BLaER1 treated with 17β-estradiol and CSF1 and Interleukin-3, amounts not matched to agents 10 nM and 100 nM (cell line): ENCODE measurements around the gene TOP2A.
"Not testable (repeated sequence)": the region's sequence is repeated elsewhere in the genome, so short reads cannot be mapped to it uniquely, and the experiment has no call there.

ENCODE experiments used
- H3K27ac ChIP-seq, 11 experiments: shearing (Covaris generic); formaldehyde crosslinking; 2 replicates each; pipeline ENCODE4 v1.8.1; 2022
- H3K27me3 ChIP-seq, 11 experiments: shearing (Covaris generic); formaldehyde crosslinking; 2 replicates each; pipeline ENCODE4 v1.8.1; 2022
- H3K36me3 ChIP-seq, 11 experiments: shearing (Covaris generic); formaldehyde crosslinking; 2 replicates each; pipeline ENCODE4 v1.8.1; 2022
- H3K4me1 ChIP-seq, 10 experiments: shearing (Covaris generic); formaldehyde crosslinking; 2 replicates each; pipeline ENCODE4 v1.8.1; 2022
- H3K4me2 ChIP-seq, 11 experiments: shearing (Covaris generic); formaldehyde crosslinking; 2 replicates each; pipeline ENCODE4 v1.8.1; 2022
- H3K4me3 ChIP-seq, 10 experiments: shearing (Covaris generic); formaldehyde crosslinking; 2 replicates each; pipeline ENCODE4 v1.8.1; 2022
- H3K9ac ChIP-seq, 11 experiments: shearing (Covaris generic); formaldehyde crosslinking; 2 replicates each; pipeline ENCODE4 v1.8.1; 2022
- H3K9me3 ChIP-seq, 11 experiments: shearing (Covaris generic); formaldehyde crosslinking; replicated peaks in 1 of 11; 2 replicates each; pipeline ENCODE4 v1.8.1; 2022
- H4K20me1 ChIP-seq, 11 experiments: shearing (Covaris generic); formaldehyde crosslinking; 2 replicates each; pipeline ENCODE4 v1.8.1; 2022
- Cebpa-rat ChIP-seq, 11 experiments: shearing (Covaris generic); IDR thresholded peaks; 2 replicates each; pipeline ENCODE4 v1.8.1; 2022

TOP2A gene

GRCh38 chr17:40371261-40371929 is 46.3 kb downstream of the TOP2A start:
- Histone ChIP-seq H3K4me1 (peaks cover 20 to 56% (median 38%) of the 10 kb centered on the region in 10 experiments; a peak in 19 of 20 replicates), H3K36me3 (no peaks in the 10 kb centered on the region), H3K4me2 (peak overlapping the region in 9 of 11 experiments; percentile 11 to 68 (median 47); a peak in 14 of 22 replicates), H4K20me1 (no peaks in the 10 kb centered on the region), H3K27ac (peak overlapping the region in 5 of 11 experiments; percentile 7 to 77 (median 70); a peak in 7 of 22 replicates), H3K4me3 (no peak overlapping the region), H3K27me3 (no peaks in the 10 kb centered on the region), H3K9me3 (peaks cover 0 to 38% (median 12%) of the 10 kb centered on the region in 11 experiments; a peak in 13 of 22 replicates), H3K9ac (no peak overlapping the region)
- TF ChIP-seq Cebpa-rat (IDR thresholded peaks at IDR 0.05), result no peak

- Histone ChIP-seq H3K9me3 (peaks cover 0 to 31% (median 9%) of the 10 kb centered on the region in 11 experiments; a peak in 10 of 22 replicates), H3K4me2 (no peak overlapping the region), H3K4me1 (peaks cover 22 to 57% (median 40%) of the 10 kb centered on the region in 10 experiments; a peak in 19 of 20 replicates), H3K36me3 (no peaks in the 10 kb centered on the region), H4K20me1 (no peaks in the 10 kb centered on the region), H3K4me3 (no peak overlapping the region), H3K27ac (no peak overlapping the region), H3K9ac (no peak overlapping the region), H3K27me3 (no peaks in the 10 kb centered on the region; a peak in 1 of 22 replicates)
- TF ChIP-seq Cebpa-rat (IDR thresholded peaks at IDR 0.05), result no peak
These were observed 47.8 kb downstream of the TOP2A start for GRCh38 chr17:40369923-40370322.

- Histone ChIP-seq H3K27me3 (peaks cover 12 to 18% (median 15%) of the 10 kb centered on the region in 11 experiments; a peak in 21 of 22 replicates), H3K9me3 (peaks cover 0 to 17% (median 4%) of the 10 kb centered on the region in 11 experiments; a peak in 10 of 22 replicates), H3K4me1 (peaks cover 23 to 58% (median 42%) of the 10 kb centered on the region in 10 experiments)
- not testable (repeated sequence) for H3K36me3 ChIP-seq, H3K4me2 ChIP-seq, H3K9ac ChIP-seq, H3K4me3 ChIP-seq, H3K27ac ChIP-seq, H4K20me1 ChIP-seq
These were observed 50.0 kb downstream of the TOP2A start for GRCh38 chr17:40367728-40368127.

GRCh38 chr17:40366861-40367518 is 50.7 kb downstream of the TOP2A start:
- Histone ChIP-seq H4K20me1 (peaks cover 0 to 6% (median 0%) of the 10 kb centered on the region in 11 experiments; a peak in 2 of 22 replicates), H3K4me3 (no peak overlapping the region), H3K27ac (peak overlapping the region in 2 of 11 experiments; percentile 32 to 39; a peak in 3 of 22 replicates), H3K9me3 (peaks cover 0 to 9% (median under 1%) of the 10 kb centered on the region in 11 experiments; a peak in 4 of 22 replicates), H3K9ac (peak overlapping the region in 2 of 11 experiments; percentile 17 to 45; a peak in 1 of 22 replicates), H3K27me3 (peaks cover 12 to 24% (median 21%) of the 10 kb centered on the region in 11 experiments; a peak in 21 of 22 replicates), H3K4me2 (peak overlapping the region in 10 of 11 experiments; percentile 4 to 59 (median 32); a peak in 12 of 22 replicates), H3K4me1 (peaks cover 20 to 57% (median 42%) of the 10 kb centered on the region in 10 experiments), H3K36me3 (no peaks in the 10 kb centered on the region)
- no peak for TF ChIP-seq Cebpa-rat (IDR thresholded peaks at IDR 0.05)

- TF ChIP-seq Cebpa-rat (IDR thresholded peaks at IDR 0.05), result no peak
These were observed 51.4 kb downstream of the TOP2A start for GRCh38 chr17:40366076-40366860.

GRCh38 chr17:40364906-40365305 is 52.8 kb downstream of the TOP2A start:
- peaks cover 12 to 25% (median 22%) of the 10 kb centered on the region in 11 experiments; a peak in 21 of 22 replicates for H3K27me3 ChIP-seq
- H3K4me2 ChIP-seq, result peak overlapping the region in 4 of 11 experiments; percentile 84 to 100 (median 94); a peak in 7 of 22 replicates
- peak overlapping the region in 1 of 11 experiments; percentile 10; a peak in 1 of 22 replicates for H3K9ac ChIP-seq
- peaks cover 21 to 52% (median 33%) of the 10 kb centered on the region in 10 experiments for H3K4me1 ChIP-seq
- no peaks in the 10 kb centered on the region for H3K9me3 ChIP-seq
- TF ChIP-seq Cebpa-rat (IDR thresholded peaks at IDR 0.05), result no peak
- H3K36me3 ChIP-seq, result no peaks in the 10 kb centered on the region
- peaks cover 0 to 6% (median 0%) of the 10 kb centered on the region in 11 experiments; a peak in 2 of 22 replicates for H4K20me1 ChIP-seq
- no peak overlapping the region for H3K4me3 ChIP-seq
- no peak overlapping the region for H3K27ac ChIP-seq

More at GRCh38 chr17:40366076-40366860, 51.4 kb downstream of the TOP2A start:
- no peak overlapping the region for H3K4me3 ChIP-seq
- peaks cover 12 to 25% (median 21%) of the 10 kb centered on the region in 11 experiments; a peak in 21 of 22 replicates for H3K27me3 ChIP-seq
- peak overlapping the region in 10 of 11 experiments; percentile 4 to 59 (median 32); a peak in 13 of 22 replicates for H3K4me2 ChIP-seq
- peaks cover 0 to 5% (median 0%) of the 10 kb centered on the region in 11 experiments; a peak in 2 of 22 replicates for H3K9me3 ChIP-seq
- H3K9ac ChIP-seq, result peak overlapping the region in 2 of 11 experiments; percentile 17 to 45; a peak in 1 of 22 replicates
- peaks cover 0 to 6% (median 0%) of the 10 kb centered on the region in 11 experiments; a peak in 2 of 22 replicates for H4K20me1 ChIP-seq
- peaks cover 21 to 56% (median 36%) of the 10 kb centered on the region in 10 experiments for H3K4me1 ChIP-seq
- H3K36me3 ChIP-seq, result no peaks in the 10 kb centered on the region
- H3K27ac ChIP-seq, result peak overlapping the region in 2 of 11 experiments; percentile 32 to 39; a peak in 3 of 22 replicates

GRCh38 chr17:40364121-40364861 is 53.4 kb downstream of the TOP2A start, which contains the start of gene GJD3:
Gene GJD3, minus strand, starts transcription at chr17:40364737. Its CDS starts 922 bp downstream, at chr17:40363815.
- H3K4me1 ChIP-seq, result peaks cover 25 to 58% (median 38%) of the 10 kb centered on the region in 10 experiments
- H3K9me3 ChIP-seq, result no peaks in the 10 kb centered on the region
- peak within 1 kb of the TSS; percentile 64 to 78 (median 73); a peak in 19 of 20 replicates for H3K4me3 ChIP-seq
- H3K36me3 ChIP-seq, result no peaks in the 10 kb centered on the region
- peak within 1 kb of the TSS in 1 of 11 experiments; percentile 80; a peak in 2 of 22 replicates for H3K27ac ChIP-seq
- H3K27me3 ChIP-seq, result peaks cover 12 to 25% (median 22%) of the 10 kb centered on the region in 11 experiments; a peak in 21 of 22 replicates
- peaks cover 0 to 6% (median 0%) of the 10 kb centered on the region in 11 experiments; a peak in 2 of 22 replicates for H4K20me1 ChIP-seq
- TF ChIP-seq Cebpa-rat (IDR thresholded peaks at IDR 0.05), result no peak
- peak within 1 kb of the TSS in 8 of 11 experiments; percentile 80 to 91 (median 81); a peak in 13 of 22 replicates for H3K9ac ChIP-seq
- H3K4me2 ChIP-seq, result peak within 1 kb of the TSS; percentile 84 to 100 (median 100)
